Suppressor macrophage treated with lipopolysaccharide for 1 hour (primary cell): ENCODE data around the gene LAMP1.
A peak's percentile ranks its signal among the peaks of the same experiment; 100 is the strongest.
"Not testable (repeated sequence)": the region's sequence is repeated elsewhere in the genome, so short reads cannot be mapped to it uniquely, and the experiment has no call there.

Experiments used
- DNase-seq, 3 donors: peaks; one replicate each; pipeline ENCODE4 v3.0.0-alpha.2; 2020 to 2022

Gene LAMP1

DNA sequence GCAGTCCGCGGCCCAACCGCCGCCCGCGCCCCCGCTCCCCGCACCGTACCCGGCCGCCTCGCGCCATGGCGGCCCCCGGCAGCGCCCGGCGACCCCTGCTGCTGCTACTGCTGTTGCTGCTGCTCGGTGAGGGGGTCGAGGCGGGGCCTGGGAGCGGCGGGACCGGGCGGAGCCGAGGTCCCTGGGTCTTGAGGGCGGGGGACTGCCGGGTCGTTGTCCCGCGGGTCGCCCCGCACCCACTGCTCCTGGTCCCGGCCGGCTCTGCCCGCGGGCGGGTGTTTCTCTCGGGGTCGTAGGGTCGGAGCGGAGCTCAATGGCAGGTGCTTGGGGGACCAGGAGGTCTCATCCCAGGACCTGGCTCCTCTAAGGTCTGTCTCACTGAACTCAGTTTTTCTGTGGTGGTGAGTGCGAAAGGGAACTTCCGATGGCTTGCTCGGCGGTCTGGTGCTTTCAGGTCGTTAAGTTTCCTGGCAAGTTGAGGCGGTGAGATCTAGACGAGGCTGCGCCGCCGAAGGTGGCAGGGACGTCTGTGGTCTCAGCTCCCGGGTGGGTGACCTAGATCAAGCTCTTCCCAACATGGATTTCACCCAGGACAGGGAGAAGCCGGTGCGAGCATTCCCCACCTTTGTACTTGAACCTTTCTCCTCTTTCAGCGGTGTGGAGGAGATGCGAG, 467 bp downstream of the LAMP1 start:
- peak; percentile 65 to 69 (median 67) for DNase-seq

DNA sequence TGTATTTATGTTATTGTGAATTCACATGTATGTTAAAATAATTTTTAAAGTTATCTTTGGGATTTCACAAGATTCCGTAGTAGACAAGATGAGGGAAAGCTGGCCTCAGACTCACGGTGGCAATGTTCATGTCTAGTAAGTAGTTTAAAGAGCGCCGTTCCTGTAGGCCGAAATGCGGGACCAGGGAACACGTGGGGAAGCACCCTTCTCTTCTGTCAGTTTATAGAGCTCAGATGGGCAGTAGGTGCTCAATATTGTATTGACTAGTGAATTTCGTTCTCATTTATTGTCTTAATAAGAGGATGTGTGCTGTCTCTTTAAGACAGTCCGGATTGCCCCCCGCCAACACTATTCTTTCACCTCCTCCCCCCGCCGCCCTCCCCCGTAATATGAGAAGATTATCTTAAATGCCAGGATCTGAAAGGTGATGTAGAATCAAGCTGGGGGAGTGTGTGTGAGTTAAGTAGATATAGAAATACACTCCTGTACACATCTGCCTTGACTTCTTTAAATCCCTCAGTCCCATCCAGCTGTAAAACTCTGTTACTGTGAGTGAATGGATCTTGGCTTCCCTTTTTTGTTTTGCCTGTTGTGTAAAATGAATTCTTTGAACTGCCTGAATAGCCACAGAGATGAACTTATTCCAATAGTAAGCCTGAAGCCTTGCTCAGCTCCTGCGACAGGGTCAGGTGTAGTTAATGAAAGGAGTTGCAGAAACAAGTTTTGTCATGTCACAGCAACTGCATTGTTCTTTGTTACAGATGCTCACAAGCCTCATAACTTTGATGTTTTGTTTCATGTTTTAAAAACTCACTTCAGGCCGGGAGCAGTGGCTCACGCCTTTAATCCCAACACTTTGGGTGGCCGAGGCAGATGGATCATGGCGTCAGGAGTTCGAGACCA, 1.3 kb downstream of the LAMP1 start:
- peak; percentile 24 to 41 (median 36) for DNase-seq

DNA sequence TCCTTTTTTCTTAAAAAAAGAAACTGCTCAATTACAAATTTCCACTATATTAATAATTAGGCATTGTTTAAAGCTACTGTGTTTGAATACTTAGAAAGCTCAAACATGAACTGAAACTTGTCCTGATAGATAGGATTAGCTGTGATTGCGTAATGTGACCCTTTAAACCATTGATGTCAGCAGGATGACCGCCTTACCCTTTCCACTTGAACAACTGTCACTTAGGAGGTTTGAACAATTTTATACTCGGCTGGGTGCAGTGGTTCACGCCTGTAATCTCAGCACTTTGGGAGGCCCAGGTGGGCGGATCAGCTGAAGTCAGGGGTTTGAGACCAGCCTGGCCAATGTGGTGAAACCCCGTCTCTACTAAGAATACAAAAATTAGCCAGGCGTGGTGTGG, 2.9 kb downstream of the LAMP1 start:
- DNase-seq, result peak; percentile 72 to 90 (median 88)

DNA sequence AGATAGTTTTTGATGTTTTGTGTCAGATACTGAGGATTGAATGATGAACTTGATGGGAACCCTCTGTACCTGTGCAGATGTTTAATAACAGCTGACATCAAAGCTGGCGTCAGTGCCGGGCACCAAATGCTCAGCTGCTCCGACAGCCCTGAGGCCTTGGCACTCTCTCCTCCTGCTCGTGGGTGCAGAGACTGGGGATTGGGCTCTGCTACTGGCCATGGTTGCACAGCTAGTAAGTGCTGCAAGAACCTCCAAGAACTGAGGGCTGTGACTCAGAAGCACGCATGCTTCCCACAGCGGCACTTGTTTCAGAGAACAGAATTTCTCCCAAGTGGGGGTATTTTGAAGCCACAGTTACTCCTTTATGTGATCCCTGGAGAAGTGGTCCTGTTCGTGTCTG, 5.9 kb downstream of the LAMP1 start:
- DNase-seq, result peak in 2 of 3 donors; percentile 19 to 30

DNA sequence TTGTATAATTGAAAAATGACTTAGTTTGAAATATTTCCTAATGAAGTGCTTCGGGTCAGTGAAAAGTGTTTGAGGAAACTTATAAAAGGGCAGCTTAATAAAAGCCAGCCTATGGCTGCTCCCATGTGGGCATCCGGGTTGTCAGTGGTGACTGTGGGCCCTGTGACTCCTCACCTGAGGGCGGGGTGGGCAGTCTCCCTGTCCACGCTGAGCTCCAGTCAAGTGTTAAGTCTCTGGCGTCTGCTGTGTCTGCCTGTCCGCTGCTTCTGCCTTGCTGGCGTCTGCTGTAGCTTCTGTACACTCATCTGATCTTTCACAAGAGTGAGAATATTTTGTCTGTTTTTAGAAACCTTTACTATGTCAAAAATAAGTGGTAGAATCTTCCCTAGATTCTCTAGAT, 7.1 kb downstream of the LAMP1 start:
- no peak for DNase-seq

DNA sequence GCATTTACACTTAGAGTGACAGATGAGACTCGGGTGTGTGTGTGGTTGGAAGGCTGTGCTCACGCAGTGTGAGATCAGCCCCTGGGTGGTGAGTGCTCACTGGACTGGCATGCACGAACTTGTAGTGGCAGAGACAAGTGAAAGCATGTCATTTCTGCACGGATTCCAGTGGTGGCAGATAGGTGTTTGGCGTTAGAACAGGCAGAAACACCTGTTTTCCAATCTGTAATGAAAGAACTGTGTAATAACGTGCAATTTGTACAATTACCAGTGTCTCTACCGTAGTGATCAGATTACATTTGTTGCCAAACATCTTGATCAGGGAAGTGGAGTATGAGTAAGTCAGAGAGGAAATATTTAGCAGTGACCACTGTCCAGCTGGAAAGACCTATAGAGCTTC, 8.2 kb downstream of the LAMP1 start:
- no peak for DNase-seq

DNA sequence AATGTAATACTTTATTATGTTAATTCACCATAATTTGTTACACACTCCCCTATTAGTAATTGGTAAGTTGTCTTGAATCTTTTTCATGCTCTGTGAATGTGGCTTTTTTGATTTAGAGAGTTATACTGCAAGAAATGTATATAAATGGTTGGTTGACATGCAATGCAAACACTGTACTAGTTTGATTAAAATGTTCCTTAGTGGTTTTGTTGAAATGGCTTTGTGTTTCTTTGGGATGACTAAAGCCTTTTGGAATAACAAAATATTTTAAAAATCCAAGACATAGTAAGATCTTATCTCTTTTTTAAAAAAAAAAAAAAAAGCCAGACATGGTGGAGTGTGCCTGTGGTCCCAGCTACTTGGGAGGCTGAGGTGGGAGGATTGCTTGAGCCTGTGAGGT, 10.5 kb downstream of the LAMP1 start:
- DNase-seq, result no peak

DNA sequence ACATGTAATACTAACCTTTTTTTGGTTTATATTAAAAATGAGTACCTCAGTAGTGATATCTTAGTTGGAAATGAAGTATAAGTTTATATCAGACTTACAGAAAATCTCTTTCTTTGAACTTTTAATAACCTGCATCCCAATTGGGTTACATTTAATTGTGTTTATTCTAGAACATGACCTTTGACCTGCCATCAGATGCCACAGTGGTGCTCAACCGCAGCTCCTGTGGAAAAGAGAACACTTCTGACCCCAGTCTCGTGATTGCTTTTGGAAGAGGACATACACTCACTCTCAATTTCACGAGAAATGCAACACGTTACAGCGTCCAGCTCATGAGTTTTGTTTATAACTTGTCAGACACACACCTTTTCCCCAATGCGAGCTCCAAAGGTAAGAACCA, 12.4 kb downstream of the LAMP1 start:
- DNase-seq, result no peak

DNA sequence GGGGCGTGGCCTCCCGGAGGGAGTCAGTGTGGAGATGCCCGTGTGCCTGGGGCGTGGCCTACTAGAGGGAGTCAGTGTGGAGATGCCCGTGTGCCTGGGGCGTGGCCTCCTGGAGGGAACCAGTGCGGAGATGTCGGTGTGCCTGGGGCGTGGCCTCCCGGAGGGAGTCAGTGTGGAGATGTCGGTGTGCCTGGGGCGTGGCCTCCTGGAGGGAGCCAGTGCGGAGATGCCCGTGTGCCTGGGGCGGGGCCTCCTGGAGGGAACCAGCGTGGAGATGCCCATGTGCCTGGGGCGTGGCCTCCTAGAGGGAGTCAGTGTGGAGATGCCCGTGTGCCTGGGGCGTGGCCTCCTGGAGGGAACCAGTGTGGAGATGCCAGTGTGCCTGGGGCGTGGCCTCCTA, 17.1 kb downstream of the LAMP1 start:
- not testable (repeated sequence) for DNase-seq

DNA sequence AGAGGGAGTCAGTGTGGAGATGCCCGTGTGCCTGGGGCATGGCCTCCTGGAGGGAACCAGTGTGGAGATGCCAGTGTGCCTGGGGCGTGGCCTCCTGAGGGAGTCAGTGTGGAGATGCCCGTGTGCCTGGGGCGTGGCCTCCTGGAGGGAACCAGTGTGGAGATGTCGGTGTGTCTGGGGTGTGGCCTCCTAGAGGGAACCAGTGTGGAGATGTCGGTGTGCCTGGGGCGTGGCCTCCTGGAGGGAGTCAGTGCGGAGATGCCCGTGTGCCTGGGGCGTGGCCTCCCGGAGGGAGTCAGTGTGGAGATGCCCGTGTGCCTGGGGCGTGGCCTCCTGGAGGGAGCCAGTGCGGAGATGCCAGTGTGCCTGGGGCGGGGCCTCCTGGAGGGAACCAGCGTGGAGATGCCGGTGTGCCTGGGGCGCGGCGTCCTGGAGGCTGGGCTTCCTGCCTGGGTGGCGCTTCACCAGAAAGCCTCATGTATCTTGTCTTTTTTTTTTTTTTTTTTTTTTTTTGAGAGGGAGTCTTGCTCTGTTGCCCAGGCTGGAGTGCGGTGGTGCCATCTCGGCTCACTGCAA, 17.9 kb downstream of the LAMP1 start:
- peak in 1 of 3 donors; percentile 23 for DNase-seq

DNA sequence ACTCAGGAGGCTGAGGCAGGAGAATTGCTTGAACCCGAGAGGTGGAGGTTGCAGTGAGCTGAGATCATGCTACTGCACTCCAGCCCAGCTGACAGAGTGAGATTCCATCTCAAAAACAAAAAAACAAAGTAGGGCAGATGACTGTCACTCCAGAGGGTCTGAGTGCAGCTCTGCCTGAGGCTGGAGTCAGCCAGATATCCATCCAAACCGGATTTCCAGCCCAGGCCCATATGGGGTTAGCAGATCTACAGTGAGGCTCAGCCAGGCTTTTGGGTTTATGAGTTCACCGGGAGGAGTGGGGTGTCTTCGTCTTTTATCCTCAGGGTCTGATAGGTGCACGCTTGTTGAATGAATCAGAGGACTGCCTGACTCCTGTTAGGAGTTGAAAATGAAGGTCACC, 19.0 kb downstream of the LAMP1 start:
- no peak for DNase-seq

DNA sequence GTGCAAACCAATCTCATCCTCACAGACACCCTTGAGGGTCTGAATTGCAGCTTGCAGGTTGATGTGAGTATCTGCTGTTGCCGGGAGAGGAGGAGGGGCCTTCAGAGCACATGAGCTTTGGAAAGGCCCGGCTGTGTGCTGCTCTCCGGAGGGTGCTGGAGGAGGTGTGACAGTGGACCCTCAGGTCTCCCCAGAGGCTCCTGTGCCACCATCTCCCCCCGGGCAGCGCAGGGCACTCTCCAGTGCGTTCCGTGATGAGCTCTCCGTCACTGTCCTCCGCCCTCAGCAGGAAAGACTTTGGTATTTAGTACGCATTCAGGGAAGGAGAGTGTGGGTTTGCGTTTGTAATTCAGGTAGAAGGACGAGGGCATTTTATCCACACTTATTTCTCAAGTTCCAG, 20.0 kb downstream of the LAMP1 start:
- DNase-seq, result no peak

DNA sequence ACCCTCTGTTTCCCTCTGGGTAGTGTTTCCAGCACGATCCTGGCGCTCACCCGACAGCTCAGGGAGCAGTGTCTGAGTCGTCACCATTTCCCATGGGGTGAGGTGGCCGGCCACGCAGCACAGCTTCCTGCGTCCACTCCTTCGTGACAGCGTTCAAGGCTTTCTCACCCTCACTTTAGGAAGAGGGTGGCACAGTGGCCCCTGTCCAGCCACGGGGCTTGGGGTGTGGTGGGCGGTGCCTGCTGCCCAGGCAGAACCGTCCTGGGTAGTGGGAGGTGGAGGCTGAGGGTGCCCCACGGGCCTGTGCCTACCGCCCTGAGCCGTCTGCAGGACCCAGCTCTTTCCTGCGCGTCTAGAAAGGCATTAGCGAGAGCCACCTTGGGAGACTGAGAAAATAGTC, 21.9 kb downstream of the LAMP1 start:
- no peak for DNase-seq

DNA sequence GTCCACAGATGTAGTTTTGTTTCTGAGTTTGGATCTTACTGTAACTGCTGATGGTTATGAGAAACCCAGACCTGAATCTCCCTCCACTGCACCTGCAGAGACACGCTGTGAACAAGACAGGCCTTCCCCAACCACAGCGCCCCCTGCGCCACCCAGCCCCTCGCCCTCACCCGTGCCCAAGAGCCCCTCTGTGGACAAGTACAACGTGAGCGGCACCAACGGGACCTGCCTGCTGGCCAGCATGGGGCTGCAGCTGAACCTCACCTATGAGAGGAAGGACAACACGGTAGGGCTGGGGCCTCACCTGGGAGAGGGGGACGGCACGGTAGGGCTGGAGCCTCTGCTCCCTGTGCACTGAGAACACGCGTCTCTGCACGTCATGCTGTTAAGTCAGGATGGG, 22.3 kb downstream of the LAMP1 start:
- DNase-seq, result no peak

DNA sequence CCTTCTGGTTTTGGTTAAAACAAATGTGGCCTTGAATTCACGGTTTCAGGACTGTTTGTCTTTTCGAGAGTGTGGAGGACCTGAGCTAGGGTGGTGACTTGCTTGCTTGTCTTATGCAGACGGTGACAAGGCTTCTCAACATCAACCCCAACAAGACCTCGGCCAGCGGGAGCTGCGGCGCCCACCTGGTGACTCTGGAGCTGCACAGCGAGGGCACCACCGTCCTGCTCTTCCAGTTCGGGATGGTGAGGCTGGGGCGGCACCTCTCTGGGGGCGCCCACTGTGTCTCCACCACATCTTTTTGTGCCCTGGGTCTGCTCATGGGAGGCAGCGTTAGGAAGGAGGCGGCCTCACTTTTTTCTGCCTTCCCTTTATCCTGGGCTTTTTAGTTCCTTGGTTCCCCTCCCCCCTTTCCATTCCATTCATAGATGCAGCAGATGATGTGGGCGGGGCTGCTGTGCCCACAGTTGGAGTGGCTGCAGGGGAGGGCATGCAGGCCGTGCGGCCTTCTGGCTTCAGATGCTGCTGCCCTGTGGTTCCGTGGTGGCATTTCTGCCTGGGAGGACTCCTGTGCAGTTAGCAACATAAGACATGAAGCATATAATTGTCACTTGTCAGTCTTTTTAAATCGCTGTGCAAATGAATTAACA, 23.3 kb downstream of the LAMP1 start:
- DNase-seq, result no peak

DNA sequence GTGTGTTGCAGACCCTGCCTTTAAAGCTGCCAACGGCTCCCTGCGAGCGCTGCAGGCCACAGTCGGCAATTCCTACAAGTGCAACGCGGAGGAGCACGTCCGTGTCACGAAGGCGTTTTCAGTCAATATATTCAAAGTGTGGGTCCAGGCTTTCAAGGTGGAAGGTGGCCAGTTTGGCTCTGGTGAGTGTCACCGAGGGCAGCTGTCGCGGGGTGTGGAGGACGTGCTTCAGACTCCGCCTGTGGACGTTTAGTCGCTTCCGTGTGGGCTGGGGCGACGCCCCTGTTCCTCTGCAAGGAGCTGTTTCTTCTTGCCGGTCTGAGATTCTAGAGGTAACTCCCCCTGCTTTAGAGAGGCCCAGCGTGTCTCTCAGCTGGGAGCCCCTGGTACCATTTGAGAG, 24.5 kb downstream of the LAMP1 start:
- DNase-seq, result no peak

DNA sequence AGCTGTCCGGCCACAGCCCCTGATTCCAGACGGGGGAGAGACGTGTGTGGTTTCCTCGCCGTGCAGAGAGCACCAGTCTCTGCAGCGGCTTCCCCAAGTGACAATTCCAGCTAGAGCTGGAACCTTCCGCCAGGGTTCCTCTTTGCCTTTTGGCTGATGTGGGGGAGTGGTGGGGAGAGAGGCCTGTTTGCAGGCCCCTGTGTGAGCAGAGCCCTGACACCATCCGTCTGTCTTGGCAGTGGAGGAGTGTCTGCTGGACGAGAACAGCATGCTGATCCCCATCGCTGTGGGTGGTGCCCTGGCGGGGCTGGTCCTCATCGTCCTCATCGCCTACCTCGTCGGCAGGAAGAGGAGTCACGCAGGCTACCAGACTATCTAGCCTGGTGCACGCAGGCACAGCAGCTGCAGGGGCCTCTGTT, 25.0 kb downstream of the LAMP1 start:
- DNase-seq, result no peak

DNA sequence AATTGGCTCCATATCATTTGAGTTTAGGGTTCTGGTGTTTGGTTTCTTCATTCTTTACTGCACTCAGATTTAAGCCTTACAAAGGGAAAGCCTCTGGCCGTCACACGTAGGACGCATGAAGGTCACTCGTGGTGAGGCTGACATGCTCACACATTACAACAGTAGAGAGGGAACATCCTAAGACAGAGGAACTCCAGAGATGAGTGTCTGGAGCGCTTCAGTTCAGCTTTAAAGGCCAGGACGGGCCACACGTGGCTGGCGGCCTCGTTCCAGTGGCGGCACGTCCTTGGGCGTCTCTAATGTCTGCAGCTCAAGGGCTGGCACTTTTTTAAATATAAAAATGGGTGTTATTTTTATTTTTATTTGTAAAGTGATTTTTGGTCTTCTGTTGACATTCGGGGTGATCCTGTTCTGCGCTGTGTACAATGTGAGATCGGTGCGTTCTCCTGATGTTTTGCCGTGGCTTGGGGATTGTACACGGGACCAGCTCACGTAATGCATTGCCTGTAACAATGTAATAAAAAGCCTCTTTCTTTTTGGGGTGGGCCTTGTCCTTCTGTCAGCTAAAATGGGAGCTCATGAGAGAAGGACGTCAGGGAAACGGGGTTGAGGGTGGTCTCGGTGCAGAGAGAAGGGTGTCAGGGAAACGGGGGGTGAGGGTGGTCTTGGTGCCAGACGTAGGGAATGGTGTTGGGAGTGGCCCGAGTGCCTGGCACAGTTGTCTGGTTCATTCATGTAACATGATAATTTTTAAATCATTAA, 26.0 kb downstream of the LAMP1 start:
- no peak for DNase-seq

DNA sequence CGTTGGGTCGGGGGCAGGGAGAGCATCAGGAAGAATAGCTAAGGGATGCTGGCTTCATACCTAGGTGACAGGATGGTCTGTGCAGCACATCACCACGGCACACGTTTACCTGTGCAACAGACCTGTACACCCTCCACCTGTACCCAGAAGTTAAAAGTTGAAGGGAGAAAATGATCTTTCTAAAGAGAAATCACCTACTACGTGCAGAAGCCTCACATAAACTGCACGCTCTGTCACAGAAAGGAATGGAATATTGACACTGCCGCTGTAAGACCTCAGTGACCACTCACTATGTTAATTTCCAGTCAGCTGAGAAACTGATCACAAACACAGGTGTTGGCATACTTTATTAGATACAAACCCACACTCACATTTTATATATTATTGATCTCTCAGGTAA, 26.8 kb downstream of the LAMP1 start:
- no peak for DNase-seq

DNA sequence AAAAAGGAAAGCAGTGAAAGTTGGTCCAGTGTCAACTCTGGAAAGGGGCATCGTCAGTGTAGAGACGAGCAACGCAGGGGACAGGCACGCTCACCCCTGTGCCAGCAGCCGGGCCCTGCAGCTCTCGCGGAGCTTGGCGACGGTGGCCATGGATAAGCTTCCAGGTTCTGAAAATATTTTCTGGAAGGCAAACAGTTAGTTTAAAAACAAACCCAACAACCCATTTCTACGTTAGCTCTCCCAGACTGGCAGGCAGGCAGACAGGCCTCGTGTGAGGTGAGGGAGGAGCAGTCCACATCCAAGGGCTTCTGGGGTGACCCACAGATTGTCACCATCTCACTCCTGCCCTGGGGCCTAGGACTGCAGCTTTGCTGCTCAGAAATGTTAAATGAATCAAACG, 27.4 kb downstream of the LAMP1 start:
- DNase-seq, result no peak

DNA sequence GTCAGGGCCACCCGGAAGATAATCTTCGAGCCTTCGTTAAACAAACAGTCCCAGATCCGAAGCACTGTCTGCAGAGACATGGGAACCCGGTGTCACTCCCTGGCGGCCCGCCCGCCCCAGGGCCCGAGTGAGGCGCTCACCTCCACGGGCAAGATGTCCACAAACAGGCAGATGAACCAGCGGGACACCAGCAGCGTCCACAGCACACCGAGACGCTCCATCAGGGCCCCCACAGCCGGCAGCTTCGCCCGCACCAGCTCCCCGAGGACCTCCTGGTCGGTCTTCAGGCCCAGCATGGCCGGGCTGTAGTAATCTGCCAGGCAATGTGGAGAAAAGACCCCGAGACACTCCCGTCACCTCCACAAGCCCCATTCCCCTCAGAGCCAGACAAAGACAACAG, 28.7 kb downstream of the LAMP1 start:
- DNase-seq, result no peak

DNA sequence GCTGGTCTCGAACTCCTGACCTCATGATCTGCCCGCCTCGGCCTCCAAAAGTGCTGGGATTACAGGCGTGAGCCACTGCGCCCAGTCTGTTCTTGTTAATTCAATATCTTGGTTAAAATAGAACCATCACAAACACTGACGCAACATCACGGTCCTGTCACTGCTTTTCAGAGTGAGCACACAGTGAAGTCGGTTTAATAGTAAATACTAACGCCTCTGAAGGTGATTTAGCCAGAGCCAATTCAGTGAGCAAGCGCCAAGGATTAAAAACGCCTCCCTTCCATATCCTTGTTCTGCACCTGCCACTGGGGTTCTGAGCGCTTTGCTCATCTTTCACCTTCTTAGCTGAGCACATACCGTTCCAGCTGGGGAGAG, 30.3 kb downstream of the LAMP1 start:
- no peak for DNase-seq
